Activated naive CD8-positive, alpha-beta T cell (primary cell): ENCODE data around the gene BBS9.

Experiments
- H3K27ac Mint-ChIP-seq: one replicate; pipeline ENCODE4 v1.8.0; 2021; ENCODE audit warnings: mixed read lengths
- H3K27me3 Mint-ChIP-seq: one replicate; pipeline ENCODE4 v1.8.0; 2021; ENCODE audit warnings: mixed read lengths
- H3K36me3 Mint-ChIP-seq: one replicate; pipeline ENCODE4 v1.8.0; 2021; ENCODE audit warnings: mixed read lengths
- H3K4me1 Mint-ChIP-seq: one replicate; pipeline ENCODE4 v1.8.0; 2021; ENCODE audit warnings: low read depth, mixed read lengths
- H3K4me3 Mint-ChIP-seq: one replicate; pipeline ENCODE4 v1.8.0; 2021; ENCODE audit warnings: mild to moderate bottlenecking, mixed read lengths
- H3K9me3 Mint-ChIP-seq: one replicate; pipeline ENCODE4 v1.8.0; 2021; ENCODE audit warnings: low read depth, mixed read lengths

The BBS9 gene

DNA sequence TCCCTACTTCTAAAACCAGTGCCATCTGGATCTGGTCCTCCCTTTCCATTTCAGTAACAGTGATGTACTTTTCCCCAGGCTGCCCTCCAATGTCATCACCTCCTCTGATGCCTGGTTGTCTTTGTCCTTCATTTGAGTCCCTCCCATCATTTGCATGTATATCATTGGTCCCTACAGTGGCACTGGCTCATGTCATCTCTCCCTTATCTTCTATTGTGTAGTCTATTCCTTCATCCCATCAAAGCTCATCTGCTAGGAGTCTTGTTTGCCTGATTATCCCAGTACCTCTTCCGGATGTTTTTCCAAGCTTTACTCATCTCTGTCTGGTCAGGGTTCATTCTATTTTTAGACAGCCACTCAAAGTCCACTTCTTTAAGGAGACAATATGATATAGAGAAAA, 483.1 kb downstream of the BBS9 start:
- no peak overlapping the region for H3K27ac Mint-ChIP-seq
- H3K4me3 Mint-ChIP-seq: no peak overlapping the region
- H3K27me3 Mint-ChIP-seq: no peaks in the 10 kb centered on the region
- no peaks in the 10 kb centered on the region for H3K4me1 Mint-ChIP-seq
- H3K9me3 Mint-ChIP-seq: peaks cover 7% of the 10 kb centered on the region
- H3K36me3 Mint-ChIP-seq: peaks cover 27% of the 10 kb centered on the region

DNA sequence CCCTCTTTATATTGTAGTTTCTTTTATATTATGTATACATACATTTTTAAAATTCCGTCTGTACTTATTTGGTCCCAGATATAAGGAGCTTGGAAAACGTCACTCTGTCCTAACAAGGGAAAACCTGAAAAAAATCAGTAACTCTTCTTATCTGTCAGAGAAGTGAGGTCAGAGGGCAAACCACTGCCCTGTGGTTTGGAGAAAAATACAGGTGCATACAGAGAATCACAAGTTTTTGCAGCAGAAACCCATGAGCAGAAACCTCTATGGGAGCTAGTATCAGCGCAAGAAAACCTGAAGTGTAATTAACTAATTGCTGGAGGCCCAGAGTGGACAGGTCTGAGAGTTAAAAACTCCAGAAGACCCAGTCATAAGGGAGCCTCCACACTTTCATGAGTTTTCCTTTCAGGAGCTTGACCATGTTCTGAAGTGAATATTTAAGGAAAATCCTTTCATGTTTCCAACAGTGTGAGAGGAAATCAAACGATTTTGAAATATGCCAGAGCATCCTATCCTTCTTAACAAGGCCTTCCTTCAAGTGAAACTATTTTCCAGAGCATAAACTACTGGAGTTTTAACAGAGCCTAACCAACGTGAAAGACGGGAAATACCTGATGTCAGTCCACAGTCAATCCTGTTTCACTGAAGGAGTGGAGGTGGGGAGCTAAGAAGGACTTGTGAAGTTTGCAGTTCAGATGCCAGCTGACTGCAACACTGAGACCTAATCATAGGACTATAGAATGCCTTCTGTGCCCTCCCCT, 485.2 kb downstream of the BBS9 start:
- no peak overlapping the region for H3K27ac Mint-ChIP-seq
- peaks cover 27% of the 10 kb centered on the region for H3K36me3 Mint-ChIP-seq

DNA sequence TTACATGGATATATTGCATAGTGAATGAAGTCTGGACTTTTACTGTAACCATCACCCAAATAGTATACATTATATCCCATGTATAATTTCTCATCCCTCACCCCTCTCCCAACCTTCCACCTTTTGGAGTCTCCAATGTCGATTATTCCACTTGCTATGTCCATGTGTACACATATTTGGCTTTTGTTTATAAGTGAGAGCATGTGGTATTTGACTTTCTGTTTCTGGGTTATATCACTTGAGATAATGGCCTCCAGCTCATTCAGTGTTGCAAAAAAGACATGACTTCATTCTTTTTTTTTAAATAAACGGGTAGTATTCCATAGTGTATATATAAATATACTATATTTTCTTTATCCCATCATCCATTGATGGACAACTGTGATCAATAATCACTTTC, 487.4 kb downstream of the BBS9 start:
- Mint-ChIP-seq H3K4me1 (no peaks in the 10 kb centered on the region), H3K4me3 (no peak overlapping the region), H3K36me3 (peaks cover 23% of the 10 kb centered on the region), H3K27me3 (no peaks in the 10 kb centered on the region), H3K9me3 (peaks cover 31% of the 10 kb centered on the region), H3K27ac (no peak overlapping the region)

More for the DNA sequence above, 485.2 kb downstream of the BBS9 start:
- Mint-ChIP-seq H3K9me3 (peaks cover 20% of the 10 kb centered on the region), H3K4me1 (no peaks in the 10 kb centered on the region), H3K4me3 (no peak overlapping the region), H3K27me3 (no peaks in the 10 kb centered on the region)

DNA sequence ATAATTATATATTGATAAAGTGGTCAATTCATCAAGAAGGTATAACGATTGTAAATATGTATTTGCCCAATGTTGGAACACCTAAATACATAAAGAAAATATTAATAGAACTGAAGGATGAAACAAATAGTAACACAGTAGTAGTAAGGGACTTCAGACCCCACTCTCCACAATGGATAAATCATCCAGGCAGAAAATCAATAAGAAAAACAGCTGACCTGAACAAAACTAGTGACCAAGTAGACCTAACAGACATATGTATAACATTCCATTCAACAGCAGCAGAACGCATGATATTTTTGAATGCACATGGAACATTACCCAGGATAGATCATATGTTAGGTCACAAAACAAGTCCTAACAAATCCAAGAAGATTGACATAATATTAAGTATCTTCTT, 489.9 kb downstream of the BBS9 start:
- peaks cover 31% of the 10 kb centered on the region for H3K9me3 Mint-ChIP-seq
- H3K27me3 Mint-ChIP-seq: no peaks in the 10 kb centered on the region
- H3K4me1 Mint-ChIP-seq: no peaks in the 10 kb centered on the region
- no peak overlapping the region for H3K27ac Mint-ChIP-seq
- H3K36me3 Mint-ChIP-seq: peaks cover 15% of the 10 kb centered on the region
- H3K4me3 Mint-ChIP-seq: no peak overlapping the region

DNA sequence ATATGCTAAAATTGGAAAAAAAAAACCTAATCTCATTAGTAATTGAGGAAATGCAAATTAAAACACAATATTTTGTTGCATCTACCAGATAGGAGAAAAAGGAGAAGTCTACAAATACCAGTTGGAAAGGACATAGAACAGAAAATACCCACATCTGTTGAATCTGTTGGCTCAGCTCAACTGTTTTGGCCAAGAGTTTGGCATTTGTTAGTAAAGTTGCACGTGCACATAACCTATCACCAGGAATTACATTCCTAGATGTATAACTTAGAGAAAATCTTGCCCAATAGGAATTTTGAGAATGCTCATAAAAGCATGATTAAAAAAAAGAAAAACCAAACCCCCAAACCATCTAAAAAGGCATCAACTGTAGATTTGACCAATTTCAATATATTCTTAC, 493.9 kb downstream of the BBS9 start:
- Mint-ChIP-seq H3K4me3 (no peak overlapping the region), H3K27ac (no peak overlapping the region), H3K9me3 (peaks cover 19% of the 10 kb centered on the region), H3K36me3 (peaks cover 5% of the 10 kb centered on the region), H3K4me1 (no peaks in the 10 kb centered on the region), H3K27me3 (no peaks in the 10 kb centered on the region)

DNA sequence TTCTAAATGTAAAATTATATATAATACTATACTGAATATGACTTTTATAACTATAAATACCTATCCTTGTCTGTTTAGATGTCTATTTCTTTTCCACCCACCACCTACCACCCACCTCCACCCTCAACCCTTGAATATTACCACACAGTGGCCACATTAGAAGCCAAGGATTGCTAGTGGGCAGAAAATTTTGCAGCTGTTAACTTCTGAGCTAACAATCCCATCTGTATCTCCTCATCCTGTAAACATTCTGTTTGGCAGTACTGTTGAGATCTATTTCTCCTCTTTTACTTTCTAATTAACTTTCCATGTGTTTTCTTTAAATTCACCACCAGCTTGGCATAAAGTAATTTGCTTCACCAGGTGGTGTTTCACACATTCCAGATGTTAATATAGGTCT, 494.9 kb downstream of the BBS9 start:
- no peak overlapping the region for H3K4me3 Mint-ChIP-seq
- peaks cover 5% of the 10 kb centered on the region for H3K36me3 Mint-ChIP-seq
- H3K9me3 Mint-ChIP-seq: peaks cover 14% of the 10 kb centered on the region
- no peaks in the 10 kb centered on the region for H3K4me1 Mint-ChIP-seq
- no peak overlapping the region for H3K27ac Mint-ChIP-seq
- no peaks in the 10 kb centered on the region for H3K27me3 Mint-ChIP-seq

DNA sequence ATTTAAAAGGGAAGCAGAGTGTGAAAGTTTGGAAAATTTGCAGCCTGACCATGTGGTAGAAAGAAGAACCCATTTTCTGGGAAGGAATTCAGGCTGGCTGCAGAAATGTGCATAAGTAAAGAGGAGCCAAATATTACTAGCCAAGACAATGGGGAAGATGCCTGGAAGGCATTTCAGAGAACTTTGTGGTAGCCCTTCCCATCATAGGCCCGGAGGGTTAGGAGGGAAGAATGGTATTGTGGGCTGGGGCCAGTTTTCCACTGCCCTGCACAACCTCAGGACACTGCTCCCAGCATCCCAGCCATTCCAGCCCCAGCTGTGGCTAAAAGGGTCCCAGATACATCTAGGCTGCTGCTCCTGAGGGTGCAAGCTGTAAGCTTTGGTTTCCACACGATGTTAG, 497.5 kb downstream of the BBS9 start:
- Mint-ChIP-seq H3K36me3 (peaks cover 2% of the 10 kb centered on the region), H3K4me1 (no peaks in the 10 kb centered on the region), H3K27ac (no peak overlapping the region), H3K4me3 (no peak overlapping the region), H3K9me3 (no peaks in the 10 kb centered on the region), H3K27me3 (no peaks in the 10 kb centered on the region)

DNA sequence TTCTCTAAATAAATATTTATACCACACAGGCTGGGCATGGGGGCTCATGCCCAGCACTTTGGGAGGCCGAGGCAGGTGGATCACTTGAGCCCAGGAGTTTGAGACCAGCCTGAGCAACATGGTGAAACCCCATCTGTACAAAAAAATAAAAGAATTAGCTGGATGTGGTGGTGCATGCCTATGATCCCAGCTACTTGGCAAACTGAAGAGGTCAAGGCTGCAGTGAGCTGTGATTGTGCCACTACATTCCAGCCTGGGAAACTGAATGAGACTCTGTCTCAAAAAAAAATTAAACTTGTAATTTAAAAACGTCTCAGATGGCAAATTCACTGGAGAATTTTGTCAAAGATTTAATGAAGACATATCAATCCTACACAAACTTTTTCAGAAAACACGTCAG, 498.4 kb downstream of the BBS9 start:
- Mint-ChIP-seq H3K4me3 (no peak overlapping the region), H3K27me3 (no peaks in the 10 kb centered on the region), H3K36me3 (peaks cover 2% of the 10 kb centered on the region), H3K9me3 (no peaks in the 10 kb centered on the region), H3K4me1 (no peaks in the 10 kb centered on the region), H3K27ac (no peak overlapping the region)

DNA sequence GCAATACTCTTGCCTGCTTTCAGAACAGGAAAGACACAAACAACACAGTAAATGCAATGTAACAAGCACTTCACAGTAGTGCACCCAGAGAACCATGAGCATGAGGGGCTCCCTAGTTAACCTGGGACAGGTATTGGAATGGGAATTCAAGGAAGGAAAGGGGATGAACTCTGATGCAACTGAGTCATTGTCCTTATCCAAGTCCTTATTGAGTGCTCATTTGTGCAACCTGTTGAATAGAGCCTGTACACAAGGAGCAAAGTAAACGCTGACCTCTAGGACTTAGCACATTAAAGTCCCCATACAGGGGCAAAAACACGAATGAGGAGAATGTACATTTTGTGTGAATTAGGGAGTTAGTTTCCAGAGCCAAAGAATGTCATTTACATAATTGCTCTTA, 499.5 kb downstream of the BBS9 start:
- H3K4me1 Mint-ChIP-seq: no peaks in the 10 kb centered on the region
- peaks cover 2% of the 10 kb centered on the region for H3K36me3 Mint-ChIP-seq
- H3K27ac Mint-ChIP-seq: no peak overlapping the region
- no peaks in the 10 kb centered on the region for H3K27me3 Mint-ChIP-seq
- no peaks in the 10 kb centered on the region for H3K9me3 Mint-ChIP-seq
- no peak overlapping the region for H3K4me3 Mint-ChIP-seq

DNA sequence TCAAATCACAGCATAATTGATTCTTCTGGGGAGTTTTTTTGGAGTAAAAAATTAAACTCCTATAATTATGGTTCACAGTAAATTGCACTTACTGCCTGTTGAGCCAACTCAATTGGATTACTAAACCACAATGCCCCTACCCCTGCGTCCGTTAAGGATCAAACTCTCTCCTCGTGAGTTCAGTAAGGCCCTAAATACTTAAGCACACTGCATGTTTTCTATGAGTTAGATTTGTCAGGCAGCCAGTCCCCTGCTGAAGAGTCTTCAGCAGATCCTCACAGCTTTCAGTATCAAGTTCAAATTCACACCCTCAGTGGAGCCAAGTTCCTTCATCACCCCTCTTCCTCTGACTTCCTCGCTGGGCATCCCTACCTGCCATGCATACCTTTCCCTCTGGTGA, 501.0 kb downstream of the BBS9 start:
- no peak overlapping the region for H3K27ac Mint-ChIP-seq
- H3K9me3 Mint-ChIP-seq: no peaks in the 10 kb centered on the region
- H3K27me3 Mint-ChIP-seq: no peaks in the 10 kb centered on the region
- H3K4me3 Mint-ChIP-seq: no peak overlapping the region
- no peaks in the 10 kb centered on the region for H3K4me1 Mint-ChIP-seq
- no peaks in the 10 kb centered on the region for H3K36me3 Mint-ChIP-seq

DNA sequence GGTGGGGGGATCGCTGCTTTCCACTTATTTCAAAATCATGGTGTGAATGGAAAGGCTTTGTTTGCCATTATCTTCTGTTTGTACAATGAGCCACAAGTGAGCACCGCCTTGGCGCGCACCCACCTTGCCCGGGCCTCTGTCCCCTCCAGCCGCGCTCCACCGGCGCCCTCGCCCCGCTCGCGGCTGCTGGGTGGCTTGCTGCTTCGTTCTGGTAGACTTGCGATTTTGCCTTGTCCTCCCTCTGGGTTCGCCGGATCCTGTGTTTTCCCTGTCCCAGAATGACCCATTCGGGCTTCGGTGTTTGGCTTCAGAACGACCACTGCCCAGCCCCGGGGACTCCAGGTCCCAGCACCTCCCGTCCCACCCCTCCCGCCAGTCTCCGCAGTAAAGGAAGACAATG, 503.0 kb downstream of the BBS9 start:
- no peaks in the 10 kb centered on the region for H3K36me3 Mint-ChIP-seq

DNA sequence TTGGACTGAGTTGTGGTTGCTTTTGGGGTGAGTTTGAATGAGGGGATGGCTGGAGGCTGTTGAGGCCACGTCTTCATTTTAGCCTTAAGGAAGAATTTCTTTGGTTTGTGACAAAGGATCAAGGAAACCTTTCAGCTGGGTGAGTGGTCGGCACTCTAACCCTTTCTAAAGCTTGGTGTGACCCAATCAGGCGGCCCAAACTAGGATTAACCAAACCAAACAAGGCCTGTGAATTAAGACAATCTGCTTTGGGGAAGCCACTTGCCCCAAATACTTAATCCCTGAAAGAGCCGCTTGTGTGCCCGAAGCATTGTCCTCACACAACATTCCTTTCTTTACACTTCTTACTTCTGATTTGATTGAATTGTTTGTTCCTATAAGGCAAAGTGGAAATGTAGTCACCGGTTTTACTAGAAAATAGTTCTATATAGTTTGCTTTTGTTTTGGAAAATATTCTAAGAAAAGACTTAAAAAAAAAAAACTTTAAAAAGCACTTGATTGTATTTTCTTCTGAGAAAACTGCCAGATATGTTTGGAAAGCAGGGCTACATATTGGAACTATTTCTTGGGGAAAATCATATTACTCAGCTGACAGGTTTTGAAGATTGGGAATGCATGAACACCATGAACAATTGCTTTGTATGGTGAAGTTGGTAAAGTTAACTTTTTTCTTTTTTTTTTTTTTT, 503.6 kb downstream of the BBS9 start:
- Mint-ChIP-seq H3K4me3 (no peak overlapping the region), H3K4me1 (no peaks in the 10 kb centered on the region), H3K27me3 (no peaks in the 10 kb centered on the region), H3K36me3 (peaks cover under 1% of the 10 kb centered on the region), H3K9me3 (no peaks in the 10 kb centered on the region), H3K27ac (no peak overlapping the region)

More for the DNA sequence above, 503.0 kb downstream of the BBS9 start:
- Mint-ChIP-seq H3K27ac (no peak overlapping the region), H3K27me3 (no peaks in the 10 kb centered on the region), H3K4me1 (no peaks in the 10 kb centered on the region), H3K9me3 (no peaks in the 10 kb centered on the region), H3K4me3 (no peak overlapping the region)

DNA sequence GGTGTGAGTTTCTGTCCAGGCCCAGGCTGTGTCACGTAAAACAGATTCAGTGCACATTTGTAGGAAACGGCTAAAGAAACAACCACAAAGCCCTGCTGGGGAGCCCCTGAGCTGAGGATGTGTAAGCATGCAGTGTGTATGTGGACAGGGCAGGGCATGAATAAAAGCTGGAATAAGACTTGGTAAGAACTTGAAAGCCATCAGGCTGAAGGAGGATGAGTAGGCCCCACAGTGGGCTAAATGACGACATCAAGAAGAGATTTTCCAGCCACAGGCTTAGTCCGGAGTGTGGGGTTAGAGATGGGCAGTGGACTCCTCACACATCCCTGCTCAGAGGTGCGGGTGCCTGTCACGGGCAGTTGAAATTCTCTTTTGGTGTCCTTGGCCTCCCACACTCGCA, 505.2 kb downstream of the BBS9 start:
- Mint-ChIP-seq H3K9me3 (no peaks in the 10 kb centered on the region), H3K27me3 (no peaks in the 10 kb centered on the region), H3K4me1 (no peaks in the 10 kb centered on the region), H3K27ac (no peak overlapping the region), H3K36me3 (peaks cover 4% of the 10 kb centered on the region), H3K4me3 (no peak overlapping the region)

DNA sequence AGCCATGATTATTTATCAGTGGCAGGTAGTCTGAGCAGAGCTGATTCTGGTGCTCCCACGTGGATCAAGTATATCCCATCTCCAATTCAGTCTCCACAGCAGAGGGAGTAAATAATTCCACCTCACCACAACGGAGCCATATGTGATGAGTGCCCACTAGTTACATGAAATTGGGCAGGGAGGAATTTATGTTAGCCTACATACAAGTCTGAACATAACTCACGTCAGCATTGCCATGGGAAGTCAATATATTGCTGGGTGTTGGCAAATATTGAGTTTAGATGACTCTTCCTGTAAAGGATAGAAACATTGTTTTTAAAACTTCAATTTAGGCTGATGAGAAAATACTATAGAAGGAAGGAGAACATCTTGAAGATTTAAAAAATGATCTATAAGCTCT, 507.0 kb downstream of the BBS9 start:
- H3K4me3 Mint-ChIP-seq: no peak overlapping the region
- no peaks in the 10 kb centered on the region for H3K27me3 Mint-ChIP-seq
- no peaks in the 10 kb centered on the region for H3K9me3 Mint-ChIP-seq
- no peak overlapping the region for H3K27ac Mint-ChIP-seq
- peaks cover 7% of the 10 kb centered on the region for H3K36me3 Mint-ChIP-seq
- H3K4me1 Mint-ChIP-seq: no peaks in the 10 kb centered on the region

DNA sequence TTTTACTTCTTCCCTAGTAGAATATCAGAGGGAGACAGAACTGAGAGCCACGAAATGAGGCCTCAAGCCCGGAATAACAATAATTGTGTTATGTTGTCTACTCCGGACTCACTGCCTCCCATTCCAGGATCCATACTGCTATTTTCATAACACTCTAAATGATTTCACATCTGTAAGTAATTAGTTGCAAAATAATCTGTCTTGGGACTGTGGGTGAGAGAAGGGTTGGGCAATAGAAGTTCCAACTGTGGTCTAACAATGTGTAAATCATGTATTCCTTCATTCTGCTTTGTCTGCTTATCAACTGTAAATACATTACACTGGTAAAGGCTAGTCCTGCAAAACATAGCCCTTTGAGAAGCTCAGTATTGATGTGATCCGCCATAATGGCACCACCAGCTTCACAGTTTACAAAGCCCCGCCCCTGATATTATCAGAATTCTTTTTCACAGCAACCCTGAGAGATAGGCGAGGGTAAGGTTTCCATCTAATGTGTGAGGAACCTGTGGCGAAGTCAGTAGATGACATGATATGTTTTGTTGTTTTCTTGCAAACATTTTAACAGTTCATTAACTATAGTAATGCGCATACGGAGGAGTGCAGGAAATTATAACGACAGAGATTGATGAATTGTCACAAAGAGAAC, 510.3 kb downstream of the BBS9 start:
- H3K27me3 Mint-ChIP-seq: no peaks in the 10 kb centered on the region
- peaks cover 9% of the 10 kb centered on the region for H3K36me3 Mint-ChIP-seq
- H3K9me3 Mint-ChIP-seq: no peaks in the 10 kb centered on the region
- no peak overlapping the region for H3K27ac Mint-ChIP-seq
- H3K4me3 Mint-ChIP-seq: no peak overlapping the region
- H3K4me1 Mint-ChIP-seq: no peaks in the 10 kb centered on the region
